ENCODE data around the gene OPHN1. TPM values are rescaled to one million over a fixed set of nuclear protein-coding genes. Genes with fewer than 3 reads are reported as not detected.
A peak's percentile ranks its signal among the peaks of the same experiment; 100 is the strongest.

OPHN1 gene
- total RNA-seq, 2 experiments from 2014 or later = 0.04 TPM; not detected in 1

GRCh38 chrX:68183612-68184214 is 249.6 kb downstream of the OPHN1 start:
- H3K4me1 Mint-ChIP-seq (ENCODE audit: low read depth) = peaks cover 4% of the 10 kb centered on the region
- CTCF ChIA-PET = interaction anchor here (0.8 to 1.1 kb wide), 2 partner anchors 13 to 17 kb away, joined by 3 read pairs; no protein-coding TSS in a partner anchor
- TF ChIP-seq CTCF (IDR thresholded peaks at IDR 0.05) = peak; percentile 21
- peaks cover 2% of the 10 kb centered on the region for H3K27me3 Mint-ChIP-seq
- H3K27ac Mint-ChIP-seq = no peak overlapping the region
- no peaks in the 10 kb centered on the region for H3K9me3 Mint-ChIP-seq
- intact Hi-C loops (cut with micrococcal nuclease) = no loop called here
- no peak overlapping the region for H3K4me3 Mint-ChIP-seq
- POLR2A ChIA-PET = no interaction called here
- peak; percentile 30 for ATAC-seq
- no peak for DNase-seq
- H3K36me3 Mint-ChIP-seq (ENCODE audit: low read depth) = no peaks in the 10 kb centered on the region

- DNase-seq (no peak), ATAC-seq (peak; percentile 20)
- intact Hi-C loops (cut with micrococcal nuclease) = no loop called here
- peaks cover 7% of the 10 kb centered on the region for H3K4me1 Mint-ChIP-seq (ENCODE audit: low read depth)
- no peak overlapping the region for H3K27ac Mint-ChIP-seq
- POLR2A ChIA-PET = no interaction called here
- H3K36me3 Mint-ChIP-seq (ENCODE audit: low read depth) = no peaks in the 10 kb centered on the region
- H3K9me3 Mint-ChIP-seq = peaks cover 2% of the 10 kb centered on the region
- CTCF ChIA-PET = no interaction called here
- no peak for TF ChIP-seq CTCF (IDR thresholded peaks at IDR 0.05)
- H3K4me3 Mint-ChIP-seq = no peak overlapping the region
- peaks cover 2% of the 10 kb centered on the region for H3K27me3 Mint-ChIP-seq
Measured at GRCh38 chrX:68180579-68180978, 252.7 kb downstream of the OPHN1 start.

GRCh38 chrX:68179355-68179754 is 253.9 kb downstream of the OPHN1 start:
- no peak overlapping the region for H3K27ac Mint-ChIP-seq
- DNase-seq = no peak
- intact Hi-C loops (cut with micrococcal nuclease) = no loop called here
- peaks cover 7% of the 10 kb centered on the region for H3K4me1 Mint-ChIP-seq (ENCODE audit: low read depth)
- CTCF ChIA-PET = no interaction called here
- ATAC-seq = no peak
- POLR2A ChIA-PET = no interaction called here
- peaks cover 2% of the 10 kb centered on the region for H3K9me3 Mint-ChIP-seq
- no peak overlapping the region for H3K4me3 Mint-ChIP-seq
- no peaks in the 10 kb centered on the region for H3K27me3 Mint-ChIP-seq
- no peaks in the 10 kb centered on the region for H3K36me3 Mint-ChIP-seq (ENCODE audit: low read depth)
- no peak for TF ChIP-seq CTCF (IDR thresholded peaks at IDR 0.05)

- CTCF ChIA-PET = no interaction called here
- intact Hi-C loops (cut with micrococcal nuclease) = no loop called here
- TF ChIP-seq CTCF (IDR thresholded peaks at IDR 0.05) = no peak
- Mint-ChIP-seq H3K4me3 (no peak overlapping the region), H3K27me3 (no peaks in the 10 kb centered on the region), H3K9me3 (peaks cover 2% of the 10 kb centered on the region), H3K27ac (no peak overlapping the region), H3K36me3 (ENCODE audit: low read depth) (no peaks in the 10 kb centered on the region), H3K4me1 (ENCODE audit: low read depth) (peaks cover 7% of the 10 kb centered on the region)
- ATAC-seq (peak; percentile 27), DNase-seq (peak; percentile 2)
- POLR2A ChIA-PET = no interaction called here
Measured at GRCh38 chrX:68177542-68177941, 255.8 kb downstream of the OPHN1 start.

GRCh38 chrX:68175562-68175961 is 257.7 kb downstream of the OPHN1 start:
- intact Hi-C loops (cut with micrococcal nuclease) = no loop called here
- H3K4me1 Mint-ChIP-seq (ENCODE audit: low read depth) = peaks cover 4% of the 10 kb centered on the region
- ATAC-seq (no peak), DNase-seq (no peak)
- peaks cover 2% of the 10 kb centered on the region for H3K9me3 Mint-ChIP-seq
- ChIA-PET POLR2A (no interaction called here), CTCF (no interaction called here)
- TF ChIP-seq CTCF (IDR thresholded peaks at IDR 0.05) = no peak
- no peak overlapping the region for H3K27ac Mint-ChIP-seq
- H3K4me3 Mint-ChIP-seq = no peak overlapping the region
- H3K36me3 Mint-ChIP-seq (ENCODE audit: low read depth) = no peaks in the 10 kb centered on the region
- H3K27me3 Mint-ChIP-seq = no peaks in the 10 kb centered on the region
